Endothelial cell of umbilical vein (primary cell): ENCODE data around the gene ATP6V1F. TPM values are rescaled to one million over a fixed set of nuclear protein-coding genes. Genes with fewer than 3 reads are reported as not detected.

Experiments
- BruUV-seq: library from RNA; stranded (reverse); fragments of 400-500 nt; replicated peaks from 2 replicates; lab custom pipeline; 2021; lab: Mats Ljungman, UMichigan
- CTCF ChIA-PET: fragments of 300-600, 350-600 bp; sonication (Branson Sonifier 250); formaldehyde crosslinking; loops from one replicate; lab custom pipeline; 2021; ENCODE audit warnings: antibody characterized with exemption, inconsistent platforms; lab: Charles Lee
- POLR2A ChIA-PET: fragments of 300-600, 350-600 bp; sonication (Branson Sonifier 250); formaldehyde crosslinking; loops from one replicate; lab custom pipeline; 2021; ENCODE audit warnings: antibody characterized with exemption, inconsistent platforms; lab: Charles Lee
- DNase-seq: peaks from one replicate; pipeline ENCODE4 v3.0.0-alpha.2; 2011; ENCODE audit warnings: low read depth, low spot score
- FAIRE-seq: peaks from 2 replicates; lab custom pipeline; 2011; peaks lifted over from hg19 to GRCh38; lab: Jason Lieb, UNC
- H2AFZ ChIP-seq: 2 replicates; pipeline ENCODE4 v1.6.0; 2012; ENCODE audit warnings: low read depth, low read length, control low read depth, inconsistent platforms
- H3K27ac ChIP-seq: 2 replicates; pipeline ENCODE4 v1.5.1; 2011; ENCODE audit warnings: low read depth, mild to moderate bottlenecking, control low read depth, low read length, moderate library complexity; ENCODE audit not compliant: insufficient read depth
- H3K27me3 ChIP-seq, 2 experiments: 2 replicates each; pipeline versions ENCODE4 v1.6.0 to v1.6.1; 2011; ENCODE audit warnings: low read length in 2 of 2, mixed read lengths in 1 of 2; ENCODE audit not compliant: control insufficient read depth in 2 of 2, insufficient read depth in 2 of 2
- H3K36me3 ChIP-seq, 2 experiments: 2 replicates in 1 of 2; 3 replicates in 1 of 2; pipeline ENCODE4 v1.5.1; 2011; ENCODE audit warnings: low read length in 2 of 2, mild to moderate bottlenecking in 1 of 2, moderate library complexity in 1 of 2; ENCODE audit not compliant: control insufficient read depth in 2 of 2, insufficient read depth in 2 of 2; ENCODE audit errors: extremely low read depth in 1 of 2
- H3K4me1 ChIP-seq: 3 replicates; pipeline ENCODE4 v1.5.1; 2011; ENCODE audit warnings: mild to moderate bottlenecking, low read length; ENCODE audit not compliant: control insufficient read depth, insufficient read depth; ENCODE audit errors: extremely low read depth
- H3K4me2 ChIP-seq: 2 replicates; pipeline ENCODE4 v1.6.1; 2011; ENCODE audit warnings: low read length, control low read depth, mixed read lengths; ENCODE audit not compliant: insufficient read depth
- H3K4me3 ChIP-seq, 3 experiments: fragments of 200-600 bp in 1 of 3; sonication (generic), shearing (Covaris generic) in 1 of 3; replicated peaks in 1 of 3; 2 replicates each; pipeline ENCODE4 v1.5.1; 2011 to 2016; ENCODE audit warnings: control low read depth in 3 of 3, low read length in 3 of 3, mild to moderate bottlenecking in 2 of 3, inconsistent platforms in 1 of 3, low read depth in 1 of 3, moderate library complexity in 1 of 3; ENCODE audit not compliant: insufficient read depth in 1 of 3
- H3K79me2 ChIP-seq: 2 replicates; pipeline ENCODE4 v1.6.0; 2012; ENCODE audit warnings: low read length, inconsistent platforms; ENCODE audit not compliant: control insufficient read depth, insufficient read depth
- H3K9ac ChIP-seq: replicated peaks from 2 replicates; pipeline ENCODE3; 2011; ENCODE audit warnings: low read length, control low read depth; ENCODE audit not compliant: insufficient read depth; ENCODE audit errors: extremely low read depth
- H3K9me1 ChIP-seq: replicated peaks from 3 replicates; pipeline ENCODE4 v1.6.0; 2011; ENCODE audit warnings: mild to moderate bottlenecking, low read length; ENCODE audit not compliant: control insufficient read depth, insufficient read depth; ENCODE audit errors: extremely low read depth
- H3K9me3 ChIP-seq: replicated peaks from 2 replicates; pipeline ENCODE4 v1.5.1; 2012; ENCODE audit warnings: low read length, inconsistent platforms; ENCODE audit not compliant: control insufficient read depth, insufficient read depth
- H4K20me1 ChIP-seq: replicated peaks from 2 replicates; pipeline ENCODE3; 2011; ENCODE audit warnings: mild to moderate bottlenecking, low read length; ENCODE audit not compliant: control insufficient read depth, insufficient read depth; ENCODE audit errors: extremely low read depth
- EZH2 ChIP-seq: IDR thresholded peaks from 2 replicates; pipeline ENCODE4 v1.6.1; 2012; ENCODE audit warnings: borderline replicate concordance, low read depth, mild to moderate bottlenecking, moderate library complexity, low read length, inconsistent platforms; ENCODE audit not compliant: severe bottlenecking
- FOS ChIP-seq: IDR thresholded peaks from 2 replicates; pipeline ENCODE4 v1.6.1; 2011; ENCODE audit warnings: mild to moderate bottlenecking, low read length, moderate library complexity, borderline replicate concordance; ENCODE audit not compliant: insufficient read depth
- GATA2 ChIP-seq: IDR thresholded peaks from 2 replicates; pipeline ENCODE4 v1.7.0; 2011; ENCODE audit warnings: low read depth, mild to moderate bottlenecking, moderate library complexity, mixed read lengths, low read length; ENCODE audit not compliant: insufficient read length, insufficient read depth
- JUN ChIP-seq: IDR thresholded peaks from 2 replicates; pipeline ENCODE4 v1.6.1; 2011; ENCODE audit warnings: borderline replicate concordance, low read depth; ENCODE audit not compliant: insufficient read length, insufficient read depth
- MYC ChIP-seq: IDR thresholded peaks from one replicate; pipeline ENCODE4 v1.6.1; 2011; ENCODE audit warnings: mild to moderate bottlenecking, low read depth, low read length
- POLR2A ChIP-seq: IDR thresholded peaks from 2 replicates; pipeline ENCODE4 v1.6.1; 2012; ENCODE audit warnings: low read depth, mild to moderate bottlenecking, control low read depth, low read length
- POLR2AphosphoS5 ChIP-seq: IDR thresholded peaks from 2 replicates; pipeline ENCODE4 v1.6.1; 2012; ENCODE audit warnings: low read depth, mild to moderate bottlenecking, control low read depth, low read length, moderate library complexity; ENCODE audit not compliant: insufficient read depth
- dilution Hi-C: fragments of 300-500 bp; cut with MboI; formaldehyde crosslinking; loops from one replicate; pipeline ENCODE4 v1.15.0; 2019; ENCODE audit warnings: low sequenced_read_pairs; ENCODE audit not compliant: extremely low pct_ligation_motif_present
- intact Hi-C: fragments of 100-400 bp; cut with micrococcal nuclease; formaldehyde crosslinking; loops from one replicate; pipeline ENCODE4 v1.10.0; 2022
- polyA plus RNA-seq, 4 experiments: library from polyadenylated mRNA; depleted of rRNA in 3 of 4; stranded (reverse) in 3 of 4; unstranded in 1 of 4; fragments of >200 nt; gene quantifications; 2 replicates each; pipeline versions ENCODE4 v1.2.1 to v1.2.3, GENCODE V29; 2011 to 2012; ENCODE audit warnings: missing spikeins in 1 of 4
- total RNA-seq: library from RNA; stranded (reverse); gene quantifications from 2 replicates; pipeline ENCODE4 v1.2.3, GENCODE V29; 2021
- TF ChIP-seq, protein P1 (sequence below): IDR thresholded peaks from 2 replicates; pipeline ENCODE4 v1.6.1; 2011; ENCODE audit not compliant: insufficient read depth, insufficient read length
- TF ChIP-seq, protein P2 (sequence below), 2 donors: IDR thresholded peaks; 1 replicate in 1 of 2; 2 replicates in 1 of 2; pipeline ENCODE4 v1.5.1; 2011; ENCODE audit warnings: low read length in 2 of 2, mild to moderate bottlenecking in 2 of 2, moderate library complexity in 2 of 2, control low read depth in 1 of 2, inconsistent platforms in 1 of 2, low read depth in 1 of 2; ENCODE audit not compliant: insufficient read depth in 1 of 2; ENCODE audit errors: extremely low read depth in 1 of 2

The ATP6V1F gene
- total and polyA plus RNA-seq, 2 donors (not counting 3 experiments of a cell fraction or from before 2014, with no cell fraction given) = 156 to 360 TPM

DNA sequence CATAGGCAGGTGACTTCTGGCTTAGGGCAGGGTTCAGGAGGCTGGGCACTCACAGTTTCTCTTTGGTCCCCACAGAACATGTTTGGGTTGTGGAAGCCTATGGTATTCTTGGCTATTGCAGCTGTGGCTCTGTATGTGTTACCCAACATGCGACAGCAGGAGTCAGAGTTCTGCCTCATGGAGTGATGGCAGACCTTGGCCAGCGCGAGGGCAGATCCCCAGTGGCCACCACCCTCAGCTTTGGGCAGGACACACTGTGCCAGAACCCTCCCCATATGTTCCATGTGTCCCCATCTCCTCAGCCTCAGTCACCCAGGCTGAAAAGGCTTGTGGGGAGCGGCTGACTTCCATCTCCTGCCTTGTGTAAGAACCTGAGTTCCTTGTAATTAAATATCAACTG lies 40.9 kb upstream of the ATP6V1F start:
- no peak overlapping the region for H3K27ac ChIP-seq
- H3K36me3 ChIP-seq = no peaks in the 10 kb centered on the region
- no peak overlapping the region for H2AFZ ChIP-seq
- H3K9ac ChIP-seq = no peak overlapping the region
- no peak for DNase-seq
- no TSS peak for BruUV-seq
- dilution Hi-C loops = no loop called here
- no peaks in the 10 kb centered on the region for H3K9me3 ChIP-seq
- no peaks in the 10 kb centered on the region for H4K20me1 ChIP-seq
- no peak for FAIRE-seq
- H3K27me3 ChIP-seq = peaks cover 29 to 39% of the 10 kb centered on the region in 2 experiments
- ChIA-PET POLR2A (no interaction called here), CTCF (interaction anchor here (2.1 kb wide), 1 partner anchor 12 kb away, joined by 6 read pairs; no protein-coding TSS in a partner anchor)
- no peak overlapping the region for H3K4me2 ChIP-seq
- no peak for TF ChIP-seq FOS
- no peak for TF ChIP-seq GATA2
- TF ChIP-seq JUN = no peak
- TF ChIP-seq POLR2A = no peak
- TF ChIP-seq, protein P1, sequence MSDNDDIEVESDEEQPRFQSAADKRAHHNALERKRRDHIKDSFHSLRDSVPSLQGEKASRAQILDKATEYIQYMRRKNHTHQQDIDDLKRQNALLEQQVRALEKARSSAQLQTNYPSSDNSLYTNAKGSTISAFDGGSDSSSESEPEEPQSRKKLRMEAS = no peak
- TF ChIP-seq, protein P2, sequence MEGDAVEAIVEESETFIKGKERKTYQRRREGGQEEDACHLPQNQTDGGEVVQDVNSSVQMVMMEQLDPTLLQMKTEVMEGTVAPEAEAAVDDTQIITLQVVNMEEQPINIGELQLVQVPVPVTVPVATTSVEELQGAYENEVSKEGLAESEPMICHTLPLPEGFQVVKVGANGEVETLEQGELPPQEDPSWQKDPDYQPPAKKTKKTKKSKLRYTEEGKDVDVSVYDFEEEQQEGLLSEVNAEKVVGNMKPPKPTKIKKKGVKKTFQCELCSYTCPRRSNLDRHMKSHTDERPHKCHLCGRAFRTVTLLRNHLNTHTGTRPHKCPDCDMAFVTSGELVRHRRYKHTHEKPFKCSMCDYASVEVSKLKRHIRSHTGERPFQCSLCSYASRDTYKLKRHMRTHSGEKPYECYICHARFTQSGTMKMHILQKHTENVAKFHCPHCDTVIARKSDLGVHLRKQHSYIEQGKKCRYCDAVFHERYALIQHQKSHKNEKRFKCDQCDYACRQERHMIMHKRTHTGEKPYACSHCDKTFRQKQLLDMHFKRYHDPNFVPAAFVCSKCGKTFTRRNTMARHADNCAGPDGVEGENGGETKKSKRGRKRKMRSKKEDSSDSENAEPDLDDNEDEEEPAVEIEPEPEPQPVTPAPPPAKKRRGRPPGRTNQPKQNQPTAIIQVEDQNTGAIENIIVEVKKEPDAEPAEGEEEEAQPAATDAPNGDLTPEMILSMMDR (IDR thresholded peaks at IDR 0.05; ENCODE audit: extremely low read depth in 1 of 2, insufficient read depth in 1 of 2, low read depth in 1 of 2, low read length in 2 of 2) = no peak
- TF ChIP-seq MYC = no peak
- TF ChIP-seq EZH2 = no peak
- no peak for TF ChIP-seq POLR2AphosphoS5
- intact Hi-C loops = no loop called here
- no peak overlapping the region for H3K4me3 ChIP-seq
- H3K79me2 ChIP-seq = no peaks in the 10 kb centered on the region
- no peaks in the 10 kb centered on the region for H3K9me1 ChIP-seq
- no peaks in the 10 kb centered on the region for H3K4me1 ChIP-seq
